Gastroesophageal sphincter (tissue), 4 donors: ENCODE results near the gene TNFRSF1A. TPM values are rescaled to one million over a fixed set of nuclear protein-coding genes. Genes with fewer than 3 reads are reported as not detected.

Source experiments
- ATAC-seq: fragments of 150-250 bp; one replicate; pipeline ENCODE4 v1.9.1; 2016; ENCODE audit warnings: mild to moderate bottlenecking, moderate library complexity
- H3K27ac ChIP-seq, 4 donors: fragments of 200-600 bp; sonication (generic) in 3 of 4; 1 replicate in 3 of 4; 2 replicates in 1 of 4; pipeline ENCODE4 v1.5.1; 2016 to 2019
- H3K27me3 ChIP-seq: fragments of 200-600 bp; sonication (generic); one replicate; pipeline ENCODE4 v1.5.1; 2019
- H3K36me3 ChIP-seq, 2 donors: fragments of 200-600 bp; sonication (generic); one replicate each; pipeline ENCODE4 v1.5.1; 2019; ENCODE audit warnings: control low read depth in 1 of 2
- H3K4me1 ChIP-seq, 3 donors: fragments of 200-600 bp; sonication (generic); 1 replicate in 2 of 3; 2 replicates in 1 of 3; pipeline ENCODE4 v1.5.1; 2016 to 2019; ENCODE audit warnings: control low read depth in 2 of 3
- H3K4me3 ChIP-seq, 2 donors: fragments of 200-600 bp; sonication (generic); one replicate each; pipeline ENCODE4 v1.5.1; 2019; ENCODE audit warnings: mild to moderate bottlenecking in 1 of 2, moderate library complexity in 1 of 2
- H3K9me3 ChIP-seq, 3 donors: fragments of 200-600 bp; sonication (generic); one replicate each; pipeline ENCODE4 v1.5.1; 2017 to 2019; ENCODE audit warnings: control low read depth in 2 of 3
- CTCF ChIP-seq, 4 experiments: fragments of 200-600 bp in 2 of 4; fragments of 450-650 bp in 2 of 4; sonication (generic) in 1 of 4; IDR thresholded peaks; one replicate each; pipeline ENCODE4 v1.5.1; 2017 to 2019; ENCODE audit warnings: antibody characterized with exemption in 4 of 4, mild to moderate bottlenecking in 2 of 4, moderate library complexity in 2 of 4
- EP300 ChIP-seq: sonication (generic); formaldehyde crosslinking; IDR thresholded peaks from one replicate; pipeline ENCODE4 v1.6.1; 2017; ENCODE audit warnings: antibody characterized with exemption, mild to moderate bottlenecking
- POLR2A ChIP-seq, 2 donors: fragments of 450-650 bp; IDR thresholded peaks; one replicate each; pipeline ENCODE4 v1.6.1; 2017; ENCODE audit warnings: antibody characterized with exemption in 2 of 2, mild to moderate bottlenecking in 2 of 2, moderate library complexity in 1 of 2
- POLR2AphosphoS5 ChIP-seq: sonication (generic); formaldehyde crosslinking; IDR thresholded peaks from one replicate; pipeline ENCODE4 v1.6.1; 2017; ENCODE audit warnings: antibody characterized with exemption
- WGBS, 2 donors: methylation state at CpG; one replicate each; pipeline ENCODE4 v1.1.5; 2018; ENCODE audit warnings: low coverage in 1 of 2; 5-methylcytosine and 5-hydroxymethylcytosine counted together
- total RNA-seq, 4 donors: library from RNA; depleted of rRNA; stranded (reverse); fragments of >200 nt; gene quantifications; one replicate each; pipeline ENCODE4 v1.1.0, GENCODE V29; 2016

TNFRSF1A gene
- total RNA-seq, 4 donors from 2014 or later = 150 to 356 (median 227) TPM

DNA sequence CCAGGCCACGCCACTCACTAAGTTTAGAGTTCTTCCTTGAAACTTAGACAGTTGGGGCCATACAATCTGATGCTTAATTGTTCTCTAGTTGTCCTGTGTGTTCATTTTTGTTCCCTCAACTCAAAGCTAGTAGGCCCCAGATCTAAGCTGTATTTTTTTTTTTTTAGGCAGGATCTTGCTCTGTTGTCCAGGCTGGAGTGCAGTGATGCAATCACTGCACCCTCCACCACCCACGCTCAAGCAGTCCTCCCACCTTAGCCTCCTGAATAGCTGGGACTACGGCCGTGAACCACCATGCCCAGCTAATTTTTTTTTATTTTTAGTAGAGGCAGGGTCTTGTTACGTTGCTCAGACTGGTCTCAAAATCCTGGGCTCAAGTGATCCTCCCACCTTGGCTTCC, 7.5 kb downstream of the TNFRSF1A start:
- TF ChIP-seq POLR2A (IDR thresholded peaks at IDR 0.05) = no peak
- no peak for TF ChIP-seq CTCF (IDR thresholded peaks at IDR 0.05)
- TF ChIP-seq EP300 = no peak
- no peak for TF ChIP-seq POLR2AphosphoS5
- H3K27ac ChIP-seq = peak overlapping the region; percentile 95 to 98 (median 97)
- no peaks in the 10 kb centered on the region for H3K9me3 ChIP-seq
- H3K36me3 ChIP-seq = peaks cover 0 to 54% of the 10 kb centered on the region in 2 donors
- ATAC-seq = no peak
- H3K4me1 ChIP-seq = peaks cover 8 to 100% (median 54%) of the 10 kb centered on the region in 3 donors
- 59 to 60% methylated on average over 4 of the region's 5 CpGs for WGBS, 2 donors
- H3K27me3 ChIP-seq = no peaks in the 10 kb centered on the region
- peak overlapping the region in 1 of 2 donors; percentile 93 for H3K4me3 ChIP-seq

- Histone ChIP-seq H3K27me3 (no peaks in the 10 kb centered on the region), H3K4me3 (no peak overlapping the region), H3K9me3 (no peaks in the 10 kb centered on the region), H3K27ac (peak overlapping the region in 3 of 4 donors; percentile 97 to 98 (median 97)), H3K4me1 (peaks cover 8 to 100% (median 49%) of the 10 kb centered on the region in 3 donors), H3K36me3 (peaks cover 0 to 62% of the 10 kb centered on the region in 2 donors)
- no peak for ATAC-seq
- WGBS, 2 donors = 83% methylated on average over 1 of the region's 9 CpGs; no CpG with 5 or more reads in 1 of the 2 donors
- TF ChIP-seq POLR2AphosphoS5 (peak; percentile 12), EP300 (no peak), CTCF (IDR thresholded peaks at IDR 0.05) (no peak), POLR2A (IDR thresholded peaks at IDR 0.05) (no peak)
Observed at GRCh38 chr12:6333566-6333965, 8.3 kb downstream of the TNFRSF1A start.

- no peak overlapping the region for H3K4me3 ChIP-seq
- no peaks in the 10 kb centered on the region for H3K27me3 ChIP-seq
- H3K4me1 ChIP-seq = peaks cover 8 to 100% (median 44%) of the 10 kb centered on the region in 3 donors
- WGBS, 2 donors = 56% methylated on average over 5 of the region's 9 CpGs; no CpG with 5 or more reads in 1 of the 2 donors
- peak overlapping the region in 3 of 4 donors; percentile 97 to 98 (median 97) for H3K27ac ChIP-seq
- no peak for TF ChIP-seq CTCF (IDR thresholded peaks at IDR 0.05)
- no peak for TF ChIP-seq EP300
- TF ChIP-seq POLR2A (IDR thresholded peaks at IDR 0.05) = no peak
- no peak for ATAC-seq
- H3K36me3 ChIP-seq = peaks cover 0 to 68% of the 10 kb centered on the region in 2 donors
- H3K9me3 ChIP-seq = no peaks in the 10 kb centered on the region
Observed at GRCh38 chr12:6333029-6333428, 8.8 kb downstream of the TNFRSF1A start.

GRCh38 chr12:6332459-6332858, 9.4 kb downstream of the TNFRSF1A start:
- no peaks in the 10 kb centered on the region for H3K9me3 ChIP-seq
- peaks cover 8 to 100% (median 45%) of the 10 kb centered on the region in 3 donors for H3K4me1 ChIP-seq
- peaks cover 0 to 73% of the 10 kb centered on the region in 2 donors for H3K36me3 ChIP-seq
- no peak overlapping the region for H3K4me3 ChIP-seq
- ATAC-seq = no peak
- no peaks in the 10 kb centered on the region for H3K27me3 ChIP-seq
- H3K27ac ChIP-seq = peak overlapping the region in 3 of 4 donors; percentile 97 to 98 (median 97)
- 54 to 71% methylated on average over 2 to 4 of the region's 4 CpGs for WGBS, 2 donors
- TF ChIP-seq EP300 = no peak
- no peak for TF ChIP-seq POLR2AphosphoS5
- TF ChIP-seq POLR2A (IDR thresholded peaks at IDR 0.05) = no peak
- TF ChIP-seq CTCF (IDR thresholded peaks at IDR 0.05) = no peak

DNA sequence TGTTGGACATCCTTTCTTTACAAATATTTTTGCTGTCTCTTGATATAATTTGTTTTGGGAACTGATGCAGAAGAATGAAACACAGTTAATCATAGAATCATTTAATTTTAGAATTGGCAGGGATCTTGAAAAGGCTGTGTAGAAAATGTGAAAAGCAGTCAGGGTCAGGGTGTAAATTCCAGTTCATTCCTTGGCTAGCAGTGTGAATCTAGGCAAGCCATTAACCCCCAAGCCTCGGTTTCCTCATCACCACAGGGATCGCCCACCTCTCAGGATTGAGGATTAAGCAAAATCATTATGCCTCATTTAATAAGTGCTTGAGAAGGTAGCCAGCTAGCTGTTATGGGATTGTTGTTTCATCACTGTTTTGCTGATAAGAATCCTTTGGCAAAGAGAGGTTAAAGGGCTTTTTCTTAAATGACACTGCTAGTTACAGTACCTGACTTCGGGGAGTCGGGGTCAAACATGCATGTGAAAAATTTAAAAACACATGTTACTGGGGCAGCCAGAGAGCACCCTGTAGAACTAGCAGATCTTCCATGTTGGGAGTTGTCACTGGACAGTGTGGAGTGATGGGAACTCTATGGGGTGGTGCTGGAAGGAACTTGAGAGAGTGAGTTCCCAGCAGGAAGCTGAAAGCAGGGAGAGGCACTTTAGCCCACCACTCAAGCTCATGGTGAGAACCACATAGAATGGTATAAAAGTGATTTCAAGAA, 10.7 kb downstream of the TNFRSF1A start:
- peak overlapping the region in 3 of 4 donors; percentile 53 to 97 (median 78) for H3K27ac ChIP-seq
- whole genome bisulfite sequencing, 2 donors = 61 to 75% methylated on average over 4 of the region's 4 CpGs

More for the DNA sequence above, 10.7 kb downstream of the TNFRSF1A start:
- Histone ChIP-seq H3K4me3 (no peak overlapping the region), H3K4me1 (peaks cover 7 to 100% (median 52%) of the 10 kb centered on the region in 3 donors), H3K27me3 (no peaks in the 10 kb centered on the region), H3K36me3 (peaks cover 0 to 74% of the 10 kb centered on the region in 2 donors), H3K9me3 (no peaks in the 10 kb centered on the region)
- TF ChIP-seq POLR2AphosphoS5 (peak; percentile 43), POLR2A (IDR thresholded peaks at IDR 0.05) (no peak)
- no peak for ATAC-seq
